Neural cell (in vitro differentiated cells): ENCODE measurements around the gene NEUROG3.

Experiments used
- EP300 ChIP-seq: fragments of 450-650 bp; conservative IDR thresholded peaks from 2 replicates; pipeline ENCODE4 v1.6.1; 2014; ENCODE audit warnings: antibody characterized with exemption, mild to moderate bottlenecking, moderate library complexity; ENCODE audit not compliant: poor library complexity, severe bottlenecking
- EZH2 ChIP-seq: fragments of 200-600, 300-800 bp; shearing (Covaris generic), sonication (generic); IDR thresholded peaks from 2 replicates; pipeline ENCODE4 v1.6.1; 2014; ENCODE audit warnings: antibody characterized with exemption, low read length, borderline replicate concordance, mild to moderate bottlenecking; ENCODE audit not compliant: insufficient read depth, poor library complexity, severe bottlenecking
- POLR2AphosphoS5 ChIP-seq: IDR thresholded peaks from 2 replicates; pipeline ENCODE4 v1.6.1; 2012
- RAD21 ChIP-seq: fragments of 450-650 bp; conservative IDR thresholded peaks from 2 replicates; pipeline ENCODE4 v1.6.1; 2014; ENCODE audit warnings: antibody characterized with exemption, mild to moderate bottlenecking, moderate library complexity
- TAF1 ChIP-seq: IDR thresholded peaks from 2 replicates; pipeline ENCODE4 v1.6.1; 2012; ENCODE audit warnings: low read depth
- TF ChIP-seq, protein P1 (sequence below): fragments of 450-650 bp; IDR thresholded peaks from 2 replicates; pipeline ENCODE4 v1.5.1; 2014; ENCODE audit warnings: antibody characterized with exemption, mild to moderate bottlenecking, moderate library complexity; ENCODE audit not compliant: poor library complexity, severe bottlenecking

DNA sequence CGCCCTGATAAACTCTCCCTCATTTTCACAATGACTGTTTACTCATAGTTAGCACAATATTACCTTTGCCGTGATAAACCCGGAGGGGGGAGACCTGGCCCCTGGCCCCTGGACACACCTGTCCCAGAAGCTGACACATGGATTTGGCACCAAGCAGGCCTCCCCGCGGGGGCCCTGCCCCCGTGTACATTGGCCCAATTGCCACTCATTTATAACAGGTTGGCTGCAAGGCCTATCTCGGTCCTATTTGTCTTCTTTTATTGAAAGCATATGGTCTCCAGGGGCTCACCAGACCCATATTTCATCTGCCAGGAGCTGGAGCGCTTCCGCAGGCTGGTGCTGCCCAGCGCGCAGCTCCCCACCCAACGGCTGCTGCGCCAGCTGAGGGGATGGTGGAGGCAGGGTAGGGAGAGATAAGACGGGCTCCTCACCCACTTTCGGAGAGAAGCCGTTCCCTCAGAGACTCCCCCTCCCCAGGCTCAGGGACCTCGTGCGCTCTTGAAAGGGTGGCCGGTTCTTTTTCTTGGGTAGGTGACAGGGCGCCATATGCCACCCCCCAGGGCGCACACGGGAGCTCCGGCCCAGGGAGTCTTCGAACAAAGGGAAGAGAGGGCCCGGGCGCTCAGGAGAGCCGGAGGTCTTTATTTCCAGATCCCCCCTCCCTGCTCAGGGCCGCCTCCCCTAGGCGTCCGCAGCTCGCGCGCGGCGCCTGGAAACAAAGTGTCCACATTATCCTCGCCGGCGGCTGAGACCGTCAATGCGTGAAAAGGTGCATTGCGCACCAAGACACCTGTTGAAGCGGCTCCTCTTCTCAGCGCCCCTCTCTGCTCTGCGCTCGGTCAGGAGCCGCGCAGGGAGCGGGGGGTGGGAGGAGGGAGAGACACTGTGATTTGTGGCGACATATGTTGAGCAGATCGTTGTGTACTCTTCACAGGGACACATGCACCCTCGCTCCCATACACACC lies 4.3 kb upstream of the NEUROG3 start:
- TF ChIP-seq, protein P1, sequence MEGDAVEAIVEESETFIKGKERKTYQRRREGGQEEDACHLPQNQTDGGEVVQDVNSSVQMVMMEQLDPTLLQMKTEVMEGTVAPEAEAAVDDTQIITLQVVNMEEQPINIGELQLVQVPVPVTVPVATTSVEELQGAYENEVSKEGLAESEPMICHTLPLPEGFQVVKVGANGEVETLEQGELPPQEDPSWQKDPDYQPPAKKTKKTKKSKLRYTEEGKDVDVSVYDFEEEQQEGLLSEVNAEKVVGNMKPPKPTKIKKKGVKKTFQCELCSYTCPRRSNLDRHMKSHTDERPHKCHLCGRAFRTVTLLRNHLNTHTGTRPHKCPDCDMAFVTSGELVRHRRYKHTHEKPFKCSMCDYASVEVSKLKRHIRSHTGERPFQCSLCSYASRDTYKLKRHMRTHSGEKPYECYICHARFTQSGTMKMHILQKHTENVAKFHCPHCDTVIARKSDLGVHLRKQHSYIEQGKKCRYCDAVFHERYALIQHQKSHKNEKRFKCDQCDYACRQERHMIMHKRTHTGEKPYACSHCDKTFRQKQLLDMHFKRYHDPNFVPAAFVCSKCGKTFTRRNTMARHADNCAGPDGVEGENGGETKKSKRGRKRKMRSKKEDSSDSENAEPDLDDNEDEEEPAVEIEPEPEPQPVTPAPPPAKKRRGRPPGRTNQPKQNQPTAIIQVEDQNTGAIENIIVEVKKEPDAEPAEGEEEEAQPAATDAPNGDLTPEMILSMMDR = no peak
- no peak for TF ChIP-seq POLR2AphosphoS5
- TF ChIP-seq EP300 = no peak
- no peak for TF ChIP-seq RAD21
- no peak for TF ChIP-seq TAF1
- TF ChIP-seq EZH2 = peak; percentile 31
